ENCODE data around the gene WDR38.
A peak's percentile ranks its signal among the peaks of the same experiment; 100 is the strongest.

WDR38 gene

GRCh38 chr9:124854161-124854560 lies 901 bp downstream of the WDR38 start:
- Histone ChIP-seq H3K4me3 (ENCODE audit: low read length) (no peak overlapping the region), H3K27me3 (ENCODE audit: control insufficient read depth, insufficient read depth, low read length) (peaks cover 12% of the 10 kb centered on the region), H3K9me3 (ENCODE audit: control insufficient read depth, low read length) (no peaks in the 10 kb centered on the region), H3K9ac (ENCODE audit: low read length) (no peak overlapping the region), H3K36me3 (ENCODE audit: control insufficient read depth, insufficient read depth, low read length) (peaks cover 8% of the 10 kb centered on the region), H3K4me1 (ENCODE audit: control insufficient read depth, insufficient read depth, low read length) (peaks cover 12% of the 10 kb centered on the region)

DNA sequence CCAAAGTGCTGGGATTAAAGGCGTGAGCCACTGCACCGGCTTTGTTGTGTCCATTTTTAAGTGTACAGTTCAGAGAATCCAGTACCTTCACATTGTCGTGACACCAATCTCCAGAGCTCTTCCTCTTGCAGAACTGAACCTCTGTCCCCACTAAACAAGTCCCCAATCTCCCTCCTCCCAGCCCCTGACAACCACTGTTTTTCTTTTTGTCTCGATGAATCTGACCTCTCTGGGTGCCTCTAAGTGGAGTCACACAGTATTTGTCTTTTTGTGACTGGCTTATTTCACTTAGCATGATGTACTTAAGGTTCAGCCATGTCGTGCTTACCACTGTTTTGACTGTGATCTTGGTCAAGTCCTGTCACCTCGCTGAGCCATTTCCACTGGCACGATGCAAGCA lies 1.6 kb downstream of the WDR38 start:
- Histone ChIP-seq H3K4me1 (ENCODE audit: control insufficient read depth, insufficient read depth, low read length) (peaks cover 12% of the 10 kb centered on the region), H3K9ac (ENCODE audit: low read length) (no peak overlapping the region), H3K4me3 (ENCODE audit: low read length) (no peak overlapping the region), H3K9me3 (ENCODE audit: control insufficient read depth, low read length) (no peaks in the 10 kb centered on the region), H3K36me3 (ENCODE audit: control insufficient read depth, insufficient read depth, low read length) (peaks cover 14% of the 10 kb centered on the region), H3K27me3 (ENCODE audit: control insufficient read depth, insufficient read depth, low read length) (peaks cover 10% of the 10 kb centered on the region)

DNA sequence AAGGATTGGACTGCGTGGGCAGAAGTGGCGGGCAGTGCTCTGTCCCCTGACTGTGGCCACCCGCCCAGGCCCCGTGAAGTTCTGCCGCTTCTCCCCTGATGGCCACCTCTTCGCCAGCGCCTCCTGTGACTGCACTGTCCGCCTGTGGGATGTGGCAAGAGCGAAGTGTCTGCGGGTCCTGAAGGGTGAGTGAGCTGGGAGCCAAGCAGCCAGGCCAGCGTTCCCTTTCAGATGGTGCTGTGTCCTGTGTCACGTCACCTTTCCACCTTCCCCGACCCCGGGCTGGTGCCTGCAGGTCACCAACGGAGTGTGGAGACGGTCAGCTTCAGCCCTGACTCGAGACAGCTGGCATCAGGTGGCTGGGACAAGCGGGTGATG lies 2.3 kb downstream of the WDR38 start:
- Histone ChIP-seq H3K27me3 (ENCODE audit: control insufficient read depth, insufficient read depth, low read length) (peaks cover 9% of the 10 kb centered on the region), H3K36me3 (ENCODE audit: control insufficient read depth, insufficient read depth, low read length) (peaks cover 21% of the 10 kb centered on the region), H3K9ac (ENCODE audit: low read length) (no peak overlapping the region), H3K4me3 (ENCODE audit: low read length) (no peak overlapping the region), H3K9me3 (ENCODE audit: control insufficient read depth, low read length) (no peaks in the 10 kb centered on the region), H3K4me1 (ENCODE audit: control insufficient read depth, insufficient read depth, low read length) (peaks cover 18% of the 10 kb centered on the region)

- Histone ChIP-seq H3K4me3 (ENCODE audit: low read length) (no peak overlapping the region), H3K4me1 (ENCODE audit: control insufficient read depth, insufficient read depth, low read length) (peaks cover 24% of the 10 kb centered on the region), H3K9me3 (ENCODE audit: control insufficient read depth, low read length) (no peaks in the 10 kb centered on the region), H3K9ac (ENCODE audit: low read length) (no peak overlapping the region), H3K27me3 (ENCODE audit: control insufficient read depth, insufficient read depth, low read length) (peaks cover 9% of the 10 kb centered on the region), H3K36me3 (ENCODE audit: control insufficient read depth, insufficient read depth, low read length) (peaks cover 21% of the 10 kb centered on the region)
Observed at GRCh38 chr9:124855944-124856765, 2.9 kb downstream of the WDR38 start.

DNA sequence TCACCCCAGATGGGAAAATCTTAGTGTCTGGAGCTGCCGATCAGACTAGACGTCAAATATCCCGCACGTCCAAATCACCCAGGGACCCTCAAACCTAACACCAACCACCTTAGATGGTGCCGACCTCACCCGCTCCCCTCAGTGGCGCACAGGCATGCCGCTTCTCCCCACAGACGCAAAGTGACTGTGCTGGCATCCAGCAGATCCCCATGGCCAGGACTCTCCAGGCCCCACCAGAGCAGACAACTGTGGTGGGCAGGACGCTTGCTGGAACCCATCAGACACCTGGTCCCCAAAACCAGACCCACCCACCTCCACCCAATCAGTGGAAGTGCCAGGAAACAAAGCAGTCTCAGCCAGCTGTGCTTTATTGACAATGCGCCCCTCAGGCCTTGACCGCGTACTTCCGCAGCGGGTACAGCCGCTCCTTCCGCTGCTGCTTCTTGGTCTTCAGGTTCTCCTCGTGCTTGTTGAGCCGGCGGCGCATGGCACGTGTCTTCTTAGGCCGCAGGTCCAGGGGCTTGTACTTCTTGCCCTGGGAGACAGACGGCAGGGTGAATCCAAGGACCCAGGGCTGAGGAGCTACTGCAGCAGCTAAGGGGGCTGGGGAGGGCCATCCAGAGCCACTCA lies 4.4 kb downstream of the WDR38 start:
- H3K9ac ChIP-seq (ENCODE audit: low read length), result no peak overlapping the region
- no peak overlapping the region for H3K4me3 ChIP-seq (ENCODE audit: low read length)
- H3K4me1 ChIP-seq (ENCODE audit: control insufficient read depth, insufficient read depth, low read length), result peaks cover 21% of the 10 kb centered on the region
- H3K27me3 ChIP-seq (ENCODE audit: control insufficient read depth, insufficient read depth, low read length), result peaks cover 5% of the 10 kb centered on the region
- H3K36me3 ChIP-seq (ENCODE audit: control insufficient read depth, insufficient read depth, low read length), result peaks cover 21% of the 10 kb centered on the region
- no peaks in the 10 kb centered on the region for H3K9me3 ChIP-seq (ENCODE audit: control insufficient read depth, low read length)

DNA sequence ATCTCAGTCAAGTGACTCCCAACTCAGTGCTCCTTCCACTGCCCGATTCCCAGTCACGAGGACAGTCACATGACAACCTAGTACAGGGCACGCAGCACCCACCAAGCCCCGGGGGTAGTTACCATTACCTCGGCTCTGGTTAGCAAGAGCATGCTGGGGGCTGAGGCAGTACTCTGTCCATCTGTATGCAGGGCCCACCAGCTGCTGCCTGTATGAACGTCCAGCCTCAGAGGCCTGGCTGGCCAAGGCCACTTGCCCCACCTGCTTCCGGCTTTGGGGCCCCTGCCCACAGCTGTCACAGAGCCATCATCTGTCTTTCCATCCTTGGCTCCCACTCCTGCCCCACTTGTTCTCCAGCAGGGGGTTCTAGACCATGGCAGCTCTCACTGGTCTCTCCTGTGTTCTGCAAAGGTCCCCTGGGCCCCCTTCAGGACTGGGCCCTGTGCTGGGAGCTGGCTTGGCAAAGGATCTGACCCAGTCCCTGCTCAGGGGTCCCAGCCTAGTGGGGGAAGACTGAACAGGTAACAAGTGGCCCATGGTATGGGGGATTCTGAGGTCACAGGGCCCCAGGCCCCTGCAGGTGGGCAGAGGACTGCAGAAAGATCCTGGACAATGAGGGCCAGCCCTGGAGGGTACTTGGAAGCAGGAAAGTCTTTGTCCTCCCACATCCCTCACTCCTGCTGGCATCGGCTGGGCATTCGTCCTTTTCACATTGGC lies 5.2 kb downstream of the WDR38 start:
- no peak overlapping the region for H3K9ac ChIP-seq (ENCODE audit: low read length)
- H3K9me3 ChIP-seq (ENCODE audit: control insufficient read depth, low read length), result no peaks in the 10 kb centered on the region
- H3K36me3 ChIP-seq (ENCODE audit: control insufficient read depth, insufficient read depth, low read length), result peaks cover 21% of the 10 kb centered on the region
- H3K4me3 ChIP-seq (ENCODE audit: low read length), result no peak overlapping the region
- H3K4me1 ChIP-seq (ENCODE audit: control insufficient read depth, insufficient read depth, low read length), result peaks cover 13% of the 10 kb centered on the region
- H3K27me3 ChIP-seq (ENCODE audit: control insufficient read depth, insufficient read depth, low read length), result peaks cover 2% of the 10 kb centered on the region

DNA sequence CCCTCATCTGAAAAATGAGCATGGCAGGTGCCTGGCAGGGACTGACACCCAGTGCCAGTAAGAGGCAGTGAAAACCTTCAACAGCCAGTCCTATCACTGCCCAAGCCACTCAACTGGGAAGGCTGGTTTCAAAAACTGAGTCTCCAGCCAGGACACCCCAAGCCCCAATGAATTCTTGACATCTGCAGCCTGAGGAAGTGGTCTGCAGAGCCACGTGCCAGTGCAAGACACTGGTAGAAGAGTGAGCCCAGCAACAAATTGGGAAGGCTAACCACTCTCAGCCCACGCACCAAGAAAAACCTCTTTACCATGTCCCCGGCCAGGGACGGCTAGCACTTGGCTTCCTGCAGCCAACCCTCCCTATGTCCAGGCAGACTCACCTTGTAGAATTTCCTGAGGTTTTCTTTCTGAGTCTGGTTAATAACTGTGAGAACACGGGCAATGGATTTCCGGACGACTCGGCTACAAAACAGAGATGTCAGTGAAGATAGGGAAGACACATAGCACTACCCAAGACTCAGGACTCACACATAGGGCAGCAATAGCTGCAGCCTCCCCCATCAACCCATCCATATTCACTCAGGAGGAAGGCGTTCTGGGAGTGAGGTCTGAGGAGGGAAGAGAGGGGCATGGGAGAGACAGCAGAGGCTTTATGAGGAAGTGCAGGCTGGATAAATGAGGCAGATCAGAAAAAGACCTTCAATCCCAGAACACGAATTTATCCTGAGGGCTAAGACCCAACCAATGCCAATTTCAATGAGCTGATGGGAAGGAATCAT lies 6.7 kb downstream of the WDR38 start:
- H3K36me3 ChIP-seq (ENCODE audit: control insufficient read depth, insufficient read depth, low read length), result peaks cover 21% of the 10 kb centered on the region
- H3K4me1 ChIP-seq (ENCODE audit: control insufficient read depth, insufficient read depth, low read length), result peaks cover 22% of the 10 kb centered on the region
- H3K27me3 ChIP-seq (ENCODE audit: control insufficient read depth, insufficient read depth, low read length), result no peaks in the 10 kb centered on the region
- peak overlapping the region; percentile 75 for H3K9ac ChIP-seq (ENCODE audit: low read length)
- H3K4me3 ChIP-seq (ENCODE audit: low read length), result peak overlapping the region; percentile 82
- no peaks in the 10 kb centered on the region for H3K9me3 ChIP-seq (ENCODE audit: control insufficient read depth, low read length)

- peak overlapping the region; percentile 82 for H3K4me3 ChIP-seq (ENCODE audit: low read length)
- H3K9me3 ChIP-seq (ENCODE audit: control insufficient read depth, low read length), result no peaks in the 10 kb centered on the region
- H3K9ac ChIP-seq (ENCODE audit: low read length), result peak overlapping the region; percentile 75
- peaks cover 22% of the 10 kb centered on the region for H3K4me1 ChIP-seq (ENCODE audit: control insufficient read depth, insufficient read depth, low read length)
- H3K27me3 ChIP-seq (ENCODE audit: control insufficient read depth, insufficient read depth, low read length), result no peaks in the 10 kb centered on the region
- peaks cover 21% of the 10 kb centered on the region for H3K36me3 ChIP-seq (ENCODE audit: control insufficient read depth, insufficient read depth, low read length)
Observed at GRCh38 chr9:124860582-124861341, 7.5 kb downstream of the WDR38 start.

GRCh38 chr9:124861342-124862229 lies 8.3 kb downstream of the WDR38 start, which contains the start of the genes ARPC5L and RPL35:
TSS of gene ARPC5L (plus strand) at chr9:124862130. CDS start at chr9:124869291, 7,161 bp downstream.
TSS of gene RPL35 (minus strand) at chr9:124861957. CDS start at chr9:124861912, 45 bp downstream.
- Histone ChIP-seq H3K36me3 (ENCODE audit: control insufficient read depth, insufficient read depth, low read length) (peaks cover 21% of the 10 kb centered on the region), H3K9ac (ENCODE audit: low read length) (peak within 1 kb of the TSS; percentile 75), H3K4me1 (ENCODE audit: control insufficient read depth, insufficient read depth, low read length) (peaks cover 22% of the 10 kb centered on the region), H3K9me3 (ENCODE audit: control insufficient read depth, low read length) (no peaks in the 10 kb centered on the region), H3K27me3 (ENCODE audit: control insufficient read depth, insufficient read depth, low read length) (no peaks in the 10 kb centered on the region), H3K4me3 (ENCODE audit: low read length) (peak within 1 kb of the TSS; percentile 82)

GRCh38 chr9:124863371-124863871 lies 10.2 kb downstream of the WDR38 start:
- H3K9ac ChIP-seq (ENCODE audit: low read length), result peak overlapping the region; percentile 46
- peaks cover 31% of the 10 kb centered on the region for H3K4me1 ChIP-seq (ENCODE audit: control insufficient read depth, insufficient read depth, low read length)
- no peaks in the 10 kb centered on the region for H3K27me3 ChIP-seq (ENCODE audit: control insufficient read depth, insufficient read depth, low read length)
- peaks cover 15% of the 10 kb centered on the region for H3K36me3 ChIP-seq (ENCODE audit: control insufficient read depth, insufficient read depth, low read length)
- no peak overlapping the region for H3K4me3 ChIP-seq (ENCODE audit: low read length)
- no peaks in the 10 kb centered on the region for H3K9me3 ChIP-seq (ENCODE audit: control insufficient read depth, low read length)
